Measurements from ENCODE around the gene FBXW10B. TPM values are rescaled to one million over a fixed set of nuclear protein-coding genes. Genes with fewer than 3 reads are reported as not detected.
A peak's percentile ranks its signal among the peaks of the same experiment; 100 is the strongest.
"Not testable (repeated sequence)": the region's sequence is repeated elsewhere in the genome, so short reads cannot be mapped to it uniquely, and the experiment has no call there.

The FBXW10B gene
- total RNA-seq, 1 donor from 2014 or later = 1.3 TPM

DNA sequence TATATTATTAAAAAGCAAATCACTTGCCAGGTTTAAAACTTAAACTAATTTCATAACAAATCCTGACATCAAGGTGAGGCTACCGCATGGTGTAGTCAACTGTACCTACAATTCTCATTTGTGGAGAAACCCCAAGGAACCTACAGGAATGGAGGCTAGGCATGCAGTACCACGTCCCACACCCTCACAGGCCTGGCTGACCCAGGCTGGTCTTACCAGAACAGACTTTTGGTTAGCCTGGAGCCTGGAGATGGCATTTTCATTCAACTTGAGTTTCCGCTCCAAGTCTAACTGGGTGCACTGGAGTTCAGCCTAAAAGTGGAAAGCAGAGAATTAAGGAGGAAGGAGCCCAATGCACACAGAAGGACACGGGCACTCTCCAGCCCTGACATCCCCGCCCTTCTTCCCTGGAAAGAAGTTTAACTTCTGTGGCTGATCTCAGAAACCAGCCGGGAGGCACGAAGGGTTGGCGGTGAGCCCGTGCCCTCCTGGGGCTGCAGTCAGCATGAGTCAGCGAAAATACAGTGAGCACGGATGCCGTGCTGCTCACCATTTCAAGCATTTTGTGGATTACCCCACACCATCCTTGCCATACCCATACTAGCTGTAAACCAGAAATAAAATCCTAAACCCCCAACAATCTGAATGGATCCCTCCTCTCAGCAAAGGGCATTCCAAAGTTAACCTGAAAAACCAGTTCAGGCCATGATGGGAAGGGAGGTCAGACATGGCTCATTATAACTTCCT lies 23.2 kb upstream of the FBXW10B start:
- not testable (repeated sequence) for DNase-seq (ENCODE audit: low read depth)

- not testable (repeated sequence) for DNase-seq (ENCODE audit: low read depth)
These were observed 22.5 kb upstream of the FBXW10B start for GRCh38 chr17:15642014-15642413.

GRCh38 chr17:15630930-15631453 lies 11.5 kb upstream of the FBXW10B start:
- not testable (repeated sequence) for DNase-seq (ENCODE audit: low read depth)

DNA sequence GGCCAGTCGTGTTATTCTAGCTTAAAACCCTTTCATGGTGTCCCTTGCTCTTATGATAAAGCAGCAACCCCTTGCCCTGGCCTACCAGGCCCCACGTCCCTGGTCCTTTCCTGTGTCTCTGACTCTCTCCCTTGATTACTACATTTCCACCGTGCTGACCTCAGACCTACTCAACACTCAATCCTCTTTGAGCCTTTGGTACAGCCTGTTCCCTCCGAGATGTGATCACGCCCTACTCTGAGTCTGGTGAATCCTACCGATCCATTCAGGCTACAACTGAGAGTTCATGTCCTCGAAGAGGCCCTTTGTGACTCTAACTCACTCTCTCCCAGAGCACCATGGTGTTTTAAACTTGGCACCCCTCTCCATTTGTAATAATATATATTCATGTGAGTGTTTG lies 10.5 kb upstream of the FBXW10B start:
- not testable (repeated sequence) for DNase-seq (ENCODE audit: low read depth)

DNA sequence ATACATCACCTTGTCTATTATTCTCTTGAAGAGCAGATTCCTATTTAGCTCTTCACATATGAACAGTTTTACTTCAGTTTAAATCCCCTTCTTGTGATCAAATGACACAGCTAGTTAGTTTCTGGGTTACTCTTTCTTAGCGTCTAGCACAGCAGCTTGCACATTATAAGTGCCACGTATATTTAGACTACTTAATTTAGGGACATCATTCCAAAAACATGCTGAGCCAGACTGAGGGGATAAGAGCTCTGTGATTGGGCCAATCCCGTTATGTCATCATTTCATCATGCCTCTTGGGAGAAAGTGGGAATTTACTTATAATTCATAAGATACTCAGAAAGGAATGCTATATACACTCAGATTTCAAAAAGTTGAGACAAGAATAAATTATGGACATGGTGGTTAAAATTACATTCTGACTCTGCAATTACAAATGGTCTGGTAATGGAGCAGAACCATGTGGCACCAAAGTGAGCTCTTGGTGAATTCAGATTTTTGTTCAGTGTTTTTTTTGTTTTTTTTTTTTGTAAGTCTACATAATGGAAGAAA lies 4.2 kb upstream of the FBXW10B start:
- not testable (repeated sequence) for DNase-seq (ENCODE audit: low read depth)

DNA sequence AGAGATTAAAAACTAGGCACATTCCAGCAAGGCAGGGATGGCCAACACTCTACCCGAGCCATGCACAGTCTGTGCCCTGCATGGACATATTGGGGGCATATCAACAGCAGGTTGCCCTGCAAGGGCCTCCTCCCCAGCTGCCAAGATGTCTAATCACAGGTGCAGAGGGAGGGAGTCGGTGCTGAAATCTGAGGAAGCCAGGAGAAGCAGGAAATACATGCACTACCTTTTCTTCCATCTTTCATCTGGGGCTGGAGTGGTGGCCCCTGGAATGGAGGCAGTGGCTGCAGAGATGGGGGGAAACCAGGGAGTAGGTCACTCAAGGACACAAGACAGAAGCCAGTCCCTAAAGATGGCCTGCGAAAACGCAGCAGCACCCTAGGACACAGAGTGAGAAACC lies 3.8 kb upstream of the FBXW10B start:
- not testable (repeated sequence) for DNase-seq (ENCODE audit: low read depth)

- not testable (repeated sequence) for DNase-seq (ENCODE audit: low read depth)
These were observed 2.6 kb upstream of the FBXW10B start for GRCh38 chr17:15622124-15622523.

- not testable (repeated sequence) for DNase-seq (ENCODE audit: low read depth)
These were observed 2.7 kb downstream of the FBXW10B start for GRCh38 chr17:15616828-15617227.

DNA sequence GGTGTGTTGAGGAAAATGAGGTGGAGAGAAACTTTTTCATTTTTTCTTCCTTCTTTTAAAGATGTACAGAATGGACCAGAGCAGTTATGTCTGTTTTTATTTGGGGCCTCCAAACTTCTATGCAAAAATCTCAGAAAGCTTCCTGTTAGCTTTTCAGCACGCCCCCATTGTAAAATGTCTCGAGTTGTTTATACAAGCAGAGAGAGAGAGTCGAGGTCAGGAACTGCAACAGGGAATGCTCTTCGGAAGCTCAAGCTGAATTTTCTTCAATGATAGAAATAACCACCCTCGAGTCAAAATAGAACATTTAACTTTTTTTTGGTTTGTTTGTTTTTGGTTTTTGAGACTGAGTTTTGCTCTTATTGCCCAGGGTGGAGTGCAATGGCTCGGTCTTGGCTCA lies 3.7 kb downstream of the FBXW10B start:
- DNase-seq (ENCODE audit: low read depth) = not testable (repeated sequence)

DNA sequence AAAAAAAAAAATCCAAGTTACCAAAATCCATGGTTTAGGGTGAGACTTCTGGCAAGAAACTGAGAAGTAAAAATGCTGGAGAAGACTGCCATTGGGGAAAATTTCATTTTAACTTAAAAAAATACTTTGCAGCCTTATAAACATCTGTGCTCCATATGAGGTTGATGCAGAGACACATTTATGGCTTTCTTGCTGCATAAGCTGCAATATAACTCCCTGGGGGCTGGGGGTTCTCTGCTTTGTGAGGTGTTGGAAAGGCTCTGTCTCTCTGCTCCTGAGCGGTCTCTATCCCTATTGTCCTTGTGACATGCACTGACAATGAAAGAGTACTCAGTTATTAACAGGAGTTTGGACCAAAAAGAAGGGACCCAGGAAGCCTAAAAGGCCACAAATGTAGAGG lies 6.4 kb downstream of the FBXW10B start:
- DNase-seq (ENCODE audit: low read depth) = not testable (repeated sequence)

- DNase-seq (ENCODE audit: low read depth) = not testable (repeated sequence)
These were observed 26.5 kb downstream of the FBXW10B start for GRCh38 chr17:15592960-15593359.

DNA sequence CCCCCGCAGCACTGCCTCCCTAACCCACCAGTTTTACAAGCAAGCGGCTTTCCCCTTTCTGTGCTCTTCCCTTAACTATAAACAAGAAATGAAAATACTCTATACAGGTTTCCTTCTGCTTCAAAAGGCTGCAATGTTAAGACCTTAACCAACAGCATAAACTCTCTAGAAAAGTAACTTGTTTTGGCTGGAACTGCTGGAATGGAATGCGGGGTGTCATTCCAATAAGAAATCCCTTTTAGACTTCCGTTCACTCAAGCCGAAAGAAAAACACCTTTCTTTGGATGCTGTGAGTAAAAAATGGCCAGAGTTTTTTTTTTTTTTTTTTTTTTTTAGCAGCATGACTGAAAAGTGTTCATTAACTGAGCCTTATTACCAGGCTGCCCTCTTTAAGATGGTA lies 27.5 kb downstream of the FBXW10B start:
- DNase-seq (ENCODE audit: low read depth) = not testable (repeated sequence)

DNA sequence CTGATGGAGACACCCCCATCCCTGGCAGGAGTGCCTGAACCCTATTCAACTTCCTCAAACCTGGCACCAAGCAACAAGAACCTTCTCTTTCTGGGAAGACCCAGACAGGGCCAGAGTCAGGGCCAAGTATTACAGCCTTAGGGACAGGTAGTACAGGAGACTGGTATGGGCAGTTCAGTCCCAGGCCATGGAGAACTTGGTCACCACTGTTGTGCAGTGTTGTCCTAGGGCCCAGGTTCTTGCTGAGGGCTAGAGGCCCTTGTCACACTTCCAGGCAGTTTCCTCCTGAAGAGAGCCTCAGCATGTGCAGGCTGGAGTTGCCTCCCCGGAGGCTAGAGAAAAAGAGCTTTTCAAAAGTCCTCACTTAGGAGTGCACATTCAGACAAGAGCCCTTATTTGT lies 28.7 kb downstream of the FBXW10B start:
- DNase-seq (ENCODE audit: low read depth) = not testable (repeated sequence)

DNA sequence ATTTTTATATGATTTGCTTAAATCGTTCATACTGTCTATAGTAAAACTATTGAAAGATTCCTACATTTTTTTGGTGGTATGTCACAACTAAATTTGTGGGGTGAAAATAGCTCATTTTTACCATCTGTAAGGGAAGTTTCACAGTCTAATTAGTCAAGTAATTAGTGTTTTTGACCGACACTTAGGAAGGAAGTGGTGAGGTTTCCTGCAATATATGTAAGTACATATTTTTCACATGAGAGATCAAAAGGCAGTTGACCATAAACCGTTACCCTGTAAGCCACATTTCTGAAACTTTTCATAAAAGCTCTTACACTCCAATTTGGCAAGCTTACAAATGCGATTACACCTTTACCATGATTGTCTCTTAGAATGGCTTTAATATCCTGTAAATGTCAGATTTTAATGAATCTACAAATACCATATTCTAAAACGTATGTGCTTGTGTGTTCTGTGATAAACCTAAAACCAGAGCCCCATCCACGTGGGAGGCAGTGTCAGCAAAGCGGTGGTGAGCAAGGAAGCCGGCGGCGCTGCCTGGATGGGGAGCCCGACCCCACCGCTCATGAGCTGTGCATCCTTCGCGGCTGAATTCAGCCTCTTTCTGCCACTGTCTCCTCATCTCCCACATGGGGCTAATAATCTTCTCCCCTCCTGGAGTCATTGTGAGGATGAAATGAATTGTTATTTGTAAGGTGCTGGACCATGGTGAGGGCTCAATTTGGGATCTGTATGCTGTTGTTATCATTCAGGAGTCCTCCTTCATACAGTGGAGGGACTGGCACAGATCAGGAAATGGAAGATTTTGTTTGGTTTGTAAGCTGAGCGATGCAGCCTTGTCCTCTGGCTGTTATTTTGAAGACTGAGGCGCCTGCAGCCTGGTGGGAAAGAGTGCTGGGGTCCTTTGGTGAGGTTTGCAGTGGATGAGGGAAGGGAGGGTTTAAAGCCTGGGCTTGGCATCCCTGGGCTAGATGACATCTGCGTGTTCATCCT lies 29.7 kb downstream of the FBXW10B start:
- not testable (repeated sequence) for DNase-seq (ENCODE audit: low read depth)

GRCh38 chr17:15588017-15588416 lies 31.5 kb downstream of the FBXW10B start:
- not testable (repeated sequence) for DNase-seq (ENCODE audit: low read depth)

DNA sequence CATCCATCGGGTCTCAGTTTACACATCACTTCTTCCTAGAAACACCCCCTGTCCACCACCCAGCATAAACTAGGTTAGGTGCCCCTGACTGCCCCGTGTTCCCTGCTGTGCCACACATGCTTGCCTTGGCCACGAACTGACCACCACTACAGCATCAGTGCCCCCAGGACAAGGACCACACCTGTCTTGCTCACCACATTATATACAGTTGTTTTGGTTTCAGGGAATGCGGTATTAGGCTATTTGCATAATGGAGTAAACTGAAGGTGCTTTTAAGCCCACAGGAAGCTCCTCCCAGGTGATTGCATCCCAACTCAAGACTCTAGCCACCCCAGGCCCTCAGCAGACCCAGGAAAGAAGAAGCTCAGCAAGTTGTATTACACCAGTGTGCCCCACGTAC lies 36.2 kb downstream of the FBXW10B start:
- DNase-seq (ENCODE audit: low read depth) = not testable (repeated sequence)

DNA sequence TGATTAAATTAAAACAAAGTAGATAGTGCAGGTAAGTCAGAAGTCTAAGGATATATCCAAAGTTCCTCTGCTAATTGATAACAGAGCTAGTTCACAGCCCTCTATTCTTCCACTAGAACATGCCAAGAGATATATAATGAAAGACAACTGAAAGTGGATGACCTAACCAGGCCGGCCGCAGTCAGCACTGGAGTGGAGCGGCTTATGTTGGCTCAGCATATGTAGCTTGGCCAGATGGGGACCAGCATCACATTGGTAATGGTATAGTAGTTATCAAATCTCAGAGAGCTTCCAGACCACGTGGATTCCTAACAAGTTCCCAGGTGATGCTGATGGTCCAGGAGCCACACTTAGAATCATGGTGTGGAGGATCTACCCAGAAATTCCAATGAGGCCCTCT lies 38.0 kb downstream of the FBXW10B start:
- DNase-seq (ENCODE audit: low read depth) = not testable (repeated sequence)

DNA sequence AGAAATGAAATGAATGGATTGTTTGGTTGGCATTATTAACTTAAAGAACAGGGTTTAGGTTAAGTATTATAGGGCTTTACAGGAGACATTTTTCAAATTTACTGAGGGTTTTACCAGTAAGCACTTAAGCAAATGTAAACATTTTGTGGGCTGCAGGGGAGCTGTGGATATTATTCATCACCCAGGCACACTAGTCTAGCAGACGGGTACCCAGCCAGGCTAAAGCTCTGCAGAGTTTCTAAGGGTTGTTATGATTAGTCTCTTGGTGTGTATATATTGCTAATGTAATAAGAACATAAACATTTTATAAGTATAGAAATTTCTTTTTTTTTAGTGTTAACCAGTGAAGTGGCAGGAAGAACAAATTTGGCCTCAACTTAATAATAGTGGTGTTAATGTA lies 42.7 kb downstream of the FBXW10B start:
- not testable (repeated sequence) for DNase-seq (ENCODE audit: low read depth)

DNA sequence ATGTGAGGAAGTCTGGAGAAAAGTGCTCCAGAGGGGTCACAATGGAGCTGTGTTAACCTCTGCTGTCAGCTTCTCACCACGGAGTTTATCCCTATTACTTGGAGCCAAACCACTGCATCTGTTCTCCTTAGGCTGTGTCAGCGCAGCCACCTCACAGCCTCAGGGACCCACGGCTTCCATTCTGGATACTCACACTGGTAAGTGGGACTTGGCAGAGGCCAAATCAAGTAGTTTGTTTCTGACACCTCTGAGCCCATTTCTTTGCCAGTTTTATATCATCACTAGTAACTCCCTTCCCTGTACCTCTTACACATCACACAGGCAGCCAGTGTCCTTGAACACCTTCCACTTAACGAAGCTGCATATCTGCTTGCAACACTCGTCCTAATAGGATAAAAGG lies 44.8 kb downstream of the FBXW10B start:
- DNase-seq (ENCODE audit: low read depth) = not testable (repeated sequence)

DNA sequence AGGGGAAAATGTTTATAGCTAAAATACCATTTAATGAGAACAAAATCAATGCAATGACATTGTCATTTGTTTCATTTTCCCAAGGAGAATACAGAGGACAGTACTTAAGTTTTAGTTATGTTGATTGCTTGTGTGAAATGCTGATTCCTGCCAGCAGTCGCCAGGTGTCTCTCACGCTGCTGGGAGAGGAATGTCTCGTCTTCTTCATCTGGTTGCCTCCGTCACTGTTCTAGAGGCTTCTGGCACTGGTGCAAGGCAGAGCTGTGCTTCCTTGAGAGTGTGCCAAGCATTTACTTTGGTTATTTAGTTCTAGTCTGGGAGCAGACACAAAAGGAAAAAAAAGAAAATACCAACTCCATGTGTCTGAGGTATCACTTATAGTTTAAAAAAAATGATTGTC lies 45.6 kb downstream of the FBXW10B start:
- DNase-seq (ENCODE audit: low read depth) = peak; percentile 3
